Breast epithelium (tissue), 4 donors: ENCODE results near the gene FANCC. TPM values are rescaled to one million over a fixed set of nuclear protein-coding genes. Genes with fewer than 3 reads are reported as not detected.

ENCODE experiments used
- DNase-seq, 2 donors: peaks; one replicate each; pipeline ENCODE4 v3.0.0-alpha.2; 2019; ENCODE audit warnings: low spot score in 2 of 2
- H3K27ac ChIP-seq, 2 donors: fragments of 200-600 bp; sonication (generic) in 1 of 2; one replicate each; pipeline ENCODE4 v1.5.1; 2016 to 2019; ENCODE audit warnings: mild to moderate bottlenecking in 1 of 2
- H3K27me3 ChIP-seq, 2 donors: fragments of 200-600 bp; sonication (generic) in 1 of 2; one replicate each; pipeline versions ENCODE4 v1.5.1 to v1.6.0; 2017 to 2019; ENCODE audit warnings: control low read depth in 1 of 2, mild to moderate bottlenecking in 1 of 2
- H3K36me3 ChIP-seq: fragments of 200-600 bp; one replicate; pipeline ENCODE4 v1.5.1; 2019
- H3K4me1 ChIP-seq, 2 donors: fragments of 200-600 bp; sonication (generic); one replicate each; pipeline ENCODE4 v1.5.1; 2016 to 2019; ENCODE audit warnings: control low read depth in 1 of 2
- H3K4me3 ChIP-seq, 3 donors: fragments of 200-600 bp; sonication (generic); 1 replicate in 2 of 3; 2 replicates in 1 of 3; pipeline ENCODE4 v1.5.1; 2016 to 2019; ENCODE audit warnings: mild to moderate bottlenecking in 3 of 3, moderate library complexity in 2 of 3
- H3K9me3 ChIP-seq, 2 donors: fragments of 200-600 bp; sonication (generic) in 1 of 2; one replicate each; pipeline ENCODE4 v1.5.1; 2016 to 2019; ENCODE audit warnings: control low read depth in 1 of 2
- POLR2A ChIP-seq: fragments of 450-650 bp; IDR thresholded peaks from one replicate; pipeline ENCODE4 v1.6.1; 2016; ENCODE audit warnings: antibody characterized with exemption, mild to moderate bottlenecking, moderate library complexity
- POLR2AphosphoS5 ChIP-seq, 3 donors: sonication (generic); formaldehyde crosslinking; IDR thresholded peaks; one replicate each; pipeline ENCODE4 v1.6.1; 2017; ENCODE audit warnings: antibody characterized with exemption in 3 of 3
- intact Hi-C: fragments of 100-400 bp; cut with DNase I; formaldehyde crosslinking; loops from one replicate; pipeline ENCODE4 v1.15.1; 2023; ENCODE audit warnings: low total_unique reads
- total RNA-seq, 3 donors: library from RNA; depleted of rRNA; stranded (reverse); fragments of >200 nt; gene quantifications; one replicate each; pipeline ENCODE4 v1.1.0, GENCODE V29; 2016
- TF ChIP-seq, protein P1 (sequence below), 3 donors: fragments of 450-650 bp; IDR thresholded peaks; one replicate each; pipeline ENCODE4 v1.5.1; 2016 to 2017; ENCODE audit warnings: antibody characterized with exemption in 3 of 3, mild to moderate bottlenecking in 3 of 3, moderate library complexity in 3 of 3

FANCC gene
- total RNA-seq, 3 donors from 2014 or later = 4.2 to 11.4 (median 9.2) TPM

DNA sequence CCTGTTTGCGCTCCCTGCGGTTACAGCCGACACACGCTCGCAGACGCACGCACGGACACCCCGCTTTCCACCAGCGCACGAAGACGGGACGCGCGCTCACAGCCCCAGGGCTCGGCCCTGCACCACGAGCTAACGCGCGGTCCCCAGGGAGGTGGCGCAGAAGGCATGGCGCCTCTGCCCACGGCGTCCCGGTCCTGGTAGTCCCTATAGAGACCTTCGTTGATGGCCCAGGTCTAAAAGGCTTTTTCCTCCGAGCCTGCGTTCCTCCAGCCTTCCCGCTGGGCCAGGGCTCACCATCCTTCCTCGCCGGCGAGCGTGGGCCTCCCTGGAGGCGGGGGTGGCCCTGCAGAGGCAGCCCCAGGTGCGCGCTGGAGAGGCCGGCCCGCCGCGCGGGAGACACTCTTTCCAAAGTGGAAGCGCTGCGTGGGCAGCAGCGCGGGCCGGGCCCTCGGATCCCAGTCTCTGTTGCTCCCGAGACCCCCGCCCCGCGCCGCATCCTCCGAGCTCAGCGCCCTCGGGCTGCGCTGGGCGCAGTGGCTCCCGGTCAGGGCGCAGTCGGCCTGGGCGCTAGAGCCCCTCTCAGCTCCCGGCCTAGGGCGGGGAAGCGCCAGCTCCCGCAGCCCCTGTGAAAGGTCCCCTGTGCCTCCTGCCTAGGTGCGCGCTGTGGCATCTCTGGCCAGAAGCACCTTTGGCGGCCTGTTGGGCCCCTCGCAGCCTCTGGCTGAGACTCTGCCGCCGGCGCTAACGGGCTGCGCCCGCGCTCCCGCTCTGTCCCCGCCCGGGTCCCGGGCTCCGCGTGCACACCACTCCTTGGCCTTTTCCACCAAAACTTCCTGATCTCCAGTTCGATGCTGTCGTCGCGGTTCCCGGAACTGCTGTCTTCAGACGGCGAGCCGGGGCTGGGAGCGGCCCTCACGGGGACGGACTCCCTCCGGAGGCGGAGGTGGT, 31.9 kb upstream of the FANCC start:
- H3K27me3 ChIP-seq = peaks cover 6 to 25% of the 10 kb centered on the region in 2 donors
- no peaks in the 10 kb centered on the region for H3K36me3 ChIP-seq
- intact Hi-C loops = no loop called here
- no peaks in the 10 kb centered on the region for H3K9me3 ChIP-seq
- H3K27ac ChIP-seq = no peak overlapping the region
- H3K4me1 ChIP-seq = no peaks in the 10 kb centered on the region
- TF ChIP-seq, protein P1, sequence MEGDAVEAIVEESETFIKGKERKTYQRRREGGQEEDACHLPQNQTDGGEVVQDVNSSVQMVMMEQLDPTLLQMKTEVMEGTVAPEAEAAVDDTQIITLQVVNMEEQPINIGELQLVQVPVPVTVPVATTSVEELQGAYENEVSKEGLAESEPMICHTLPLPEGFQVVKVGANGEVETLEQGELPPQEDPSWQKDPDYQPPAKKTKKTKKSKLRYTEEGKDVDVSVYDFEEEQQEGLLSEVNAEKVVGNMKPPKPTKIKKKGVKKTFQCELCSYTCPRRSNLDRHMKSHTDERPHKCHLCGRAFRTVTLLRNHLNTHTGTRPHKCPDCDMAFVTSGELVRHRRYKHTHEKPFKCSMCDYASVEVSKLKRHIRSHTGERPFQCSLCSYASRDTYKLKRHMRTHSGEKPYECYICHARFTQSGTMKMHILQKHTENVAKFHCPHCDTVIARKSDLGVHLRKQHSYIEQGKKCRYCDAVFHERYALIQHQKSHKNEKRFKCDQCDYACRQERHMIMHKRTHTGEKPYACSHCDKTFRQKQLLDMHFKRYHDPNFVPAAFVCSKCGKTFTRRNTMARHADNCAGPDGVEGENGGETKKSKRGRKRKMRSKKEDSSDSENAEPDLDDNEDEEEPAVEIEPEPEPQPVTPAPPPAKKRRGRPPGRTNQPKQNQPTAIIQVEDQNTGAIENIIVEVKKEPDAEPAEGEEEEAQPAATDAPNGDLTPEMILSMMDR (IDR thresholded peaks at IDR 0.05) = no peak
- TF ChIP-seq POLR2A = no peak
- no peak for TF ChIP-seq POLR2AphosphoS5 (IDR thresholded peaks at IDR 0.05)
- H3K4me3 ChIP-seq = peak overlapping the region; percentile 18 to 57 (median 19)
- no peak for DNase-seq

DNA sequence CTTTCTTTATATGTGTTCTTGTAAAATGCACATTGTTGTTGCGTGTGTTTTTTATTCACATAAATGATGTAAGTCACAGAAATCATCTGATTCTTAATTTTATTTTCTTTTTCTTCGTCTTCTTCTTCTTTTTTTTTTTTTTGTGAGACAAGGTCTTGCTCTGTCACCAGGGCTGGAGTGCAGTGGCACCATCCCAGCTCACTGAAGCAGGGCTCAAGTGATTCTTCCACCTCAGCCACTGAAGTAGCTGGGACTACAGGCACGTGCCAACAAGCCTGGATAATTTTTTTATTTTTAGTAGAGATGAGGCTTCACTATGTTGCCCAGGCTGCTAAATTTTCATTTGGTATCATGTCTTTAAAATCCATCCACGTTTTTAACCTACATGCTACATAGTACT, 28.5 kb upstream of the FANCC start:
- no peak for DNase-seq
- H3K27ac ChIP-seq = no peak overlapping the region
- H3K4me1 ChIP-seq = no peaks in the 10 kb centered on the region
- H3K36me3 ChIP-seq = no peaks in the 10 kb centered on the region
- TF ChIP-seq, protein P1 (IDR thresholded peaks at IDR 0.05) = no peak
- TF ChIP-seq POLR2AphosphoS5 (IDR thresholded peaks at IDR 0.05) (no peak), POLR2A (no peak)
- no peaks in the 10 kb centered on the region for H3K9me3 ChIP-seq
- intact Hi-C loops = no loop called here
- peaks cover 6 to 25% of the 10 kb centered on the region in 2 donors for H3K27me3 ChIP-seq
- no peak overlapping the region for H3K4me3 ChIP-seq

DNA sequence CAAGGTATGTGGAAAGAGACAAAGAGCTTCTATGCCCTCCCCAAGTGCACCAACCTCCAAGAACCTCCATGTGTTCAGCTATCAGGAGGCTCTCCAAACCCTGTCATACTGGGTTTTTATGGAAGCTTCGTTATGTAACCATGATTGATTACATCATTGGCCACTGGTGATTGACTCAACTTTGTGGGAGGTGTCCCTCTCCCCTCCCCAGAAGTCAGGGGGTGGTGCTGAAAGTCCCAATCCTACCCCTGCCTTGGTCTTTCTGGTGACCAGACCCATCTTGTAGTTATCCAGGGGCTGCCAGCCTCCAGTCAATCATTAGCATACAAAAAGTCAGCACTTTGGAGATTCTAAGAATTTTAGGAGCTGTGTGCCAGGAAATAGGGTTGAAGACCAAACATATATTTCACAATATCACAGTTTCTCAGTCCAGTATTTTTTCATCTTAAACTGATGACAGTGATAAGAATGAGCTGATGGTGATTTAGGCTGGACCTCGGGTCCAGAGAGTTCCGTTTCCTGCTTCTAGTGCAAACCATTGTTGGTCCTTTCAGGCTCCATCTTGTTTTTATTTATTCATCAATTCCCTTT, 27.3 kb upstream of the FANCC start:
- H3K27ac ChIP-seq = no peak overlapping the region
- no peak for TF ChIP-seq POLR2A
- TF ChIP-seq POLR2AphosphoS5 (IDR thresholded peaks at IDR 0.05) = no peak
- TF ChIP-seq, protein P1 (IDR thresholded peaks at IDR 0.05) = no peak
- intact Hi-C loops = no loop called here
- no peak for DNase-seq
- peaks cover 6 to 15% of the 10 kb centered on the region in 2 donors for H3K27me3 ChIP-seq
- no peaks in the 10 kb centered on the region for H3K9me3 ChIP-seq
- no peaks in the 10 kb centered on the region for H3K4me1 ChIP-seq
- no peaks in the 10 kb centered on the region for H3K36me3 ChIP-seq
- H3K4me3 ChIP-seq = no peak overlapping the region

DNA sequence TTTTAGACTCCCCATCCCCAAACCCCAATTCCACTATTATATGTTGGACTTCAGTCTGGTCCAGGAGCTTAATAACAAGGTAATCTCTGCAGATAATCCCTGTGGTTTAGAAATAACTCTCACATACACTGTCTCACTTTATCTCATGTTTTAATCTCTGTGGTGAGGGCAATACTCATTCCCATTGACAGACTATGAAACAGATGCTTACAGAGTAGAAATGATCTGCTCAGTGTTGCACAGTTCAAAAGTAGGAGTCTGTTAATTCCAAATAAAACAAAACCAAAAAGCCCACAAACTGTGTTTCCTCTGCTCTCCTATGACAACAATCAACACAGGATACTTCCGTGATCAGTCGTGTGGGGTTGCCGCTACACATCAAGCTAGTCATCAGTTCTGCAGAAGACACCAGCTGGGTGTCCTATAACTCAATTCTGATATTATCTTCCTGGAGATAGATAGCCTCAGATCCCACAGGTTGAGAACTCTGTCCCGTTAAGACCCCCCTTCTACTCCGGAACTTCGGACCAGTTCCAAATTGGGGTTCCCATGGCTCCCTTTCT, 26.3 kb upstream of the FANCC start:
- TF ChIP-seq, protein P1 (IDR thresholded peaks at IDR 0.05) = no peak
- TF ChIP-seq POLR2A (no peak), POLR2AphosphoS5 (IDR thresholded peaks at IDR 0.05) (no peak)
- no peak for DNase-seq
- H3K4me1 ChIP-seq = no peaks in the 10 kb centered on the region
- intact Hi-C loops = no loop called here
- no peak overlapping the region for H3K4me3 ChIP-seq
- H3K27me3 ChIP-seq = peaks cover 0 to 5% of the 10 kb centered on the region in 2 donors
- no peaks in the 10 kb centered on the region for H3K9me3 ChIP-seq
- H3K36me3 ChIP-seq = no peaks in the 10 kb centered on the region
- H3K27ac ChIP-seq = no peak overlapping the region

DNA sequence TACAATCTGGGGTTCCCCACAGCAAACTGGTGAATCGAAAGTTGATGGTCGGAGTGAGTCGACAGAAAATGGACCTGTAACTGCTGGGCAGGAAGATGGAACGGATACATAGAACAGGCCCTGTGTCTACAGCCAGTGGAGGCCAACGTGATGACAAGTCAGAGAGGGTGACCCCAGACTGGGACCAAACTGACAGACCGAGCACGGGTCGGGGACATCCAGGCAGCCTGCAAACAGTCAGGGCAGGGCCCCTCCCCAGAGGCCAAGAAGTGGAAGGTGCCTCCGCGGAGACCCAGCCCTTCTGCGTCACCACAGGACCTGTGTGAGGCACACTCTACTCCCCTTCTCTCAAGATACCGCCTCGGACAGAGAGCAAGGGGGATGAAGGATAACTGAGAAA, 25.1 kb upstream of the FANCC start:
- Histone ChIP-seq H3K4me3 (no peak overlapping the region), H3K27ac (no peak overlapping the region), H3K27me3 (no peaks in the 10 kb centered on the region), H3K9me3 (peaks cover 0 to 6% of the 10 kb centered on the region in 2 donors), H3K4me1 (no peaks in the 10 kb centered on the region), H3K36me3 (no peaks in the 10 kb centered on the region)
- intact Hi-C loops = no loop called here
- TF ChIP-seq POLR2AphosphoS5 (IDR thresholded peaks at IDR 0.05) = no peak
- TF ChIP-seq POLR2A = no peak
- TF ChIP-seq, protein P1 (IDR thresholded peaks at IDR 0.05) = no peak
- DNase-seq = no peak
